WTC11 (cell line): ENCODE results near the gene SLC5A5. TPM values are rescaled to one million over a fixed set of nuclear protein-coding genes. Genes with fewer than 3 reads are reported as not detected.

Experiments
- ATAC-seq: fragments of 200-7000 bp; cut with Tn5 transposase; 2 replicates; pipeline ENCODE4 v1.10.0; 2021; ENCODE audit warnings: mild to moderate bottlenecking, moderate library complexity
- CTCF ChIA-PET: fragments of 300-600 bp; sonication (Branson Sonifier 250); formaldehyde crosslinking; loops from one replicate; lab custom pipeline; 2021; ENCODE audit warnings: antibody characterized with exemption; lab: Charles Lee
- POLR2A ChIA-PET: fragments of 350-600 bp; sonication (Branson Sonifier 250); formaldehyde crosslinking; loops from one replicate; lab custom pipeline; 2021; ENCODE audit warnings: antibody characterized with exemption; lab: Charles Lee
- DNase-seq: peaks from one replicate; pipeline ENCODE4 v3.0.0; 2021; ENCODE audit warnings: low spot score
- H3K27ac Mint-ChIP-seq: 2 replicates; pipeline ENCODE4 v1.8.0; 2021; ENCODE audit warnings: mixed read lengths
- H3K27me3 Mint-ChIP-seq: 2 replicates; pipeline ENCODE4 v1.8.0; 2021; ENCODE audit warnings: low read depth, mild to moderate bottlenecking, moderate library complexity, mixed read lengths
- H3K36me3 Mint-ChIP-seq: 2 replicates; pipeline ENCODE4 v1.8.0; 2021; ENCODE audit warnings: mixed read lengths
- H3K4me1 Mint-ChIP-seq: 2 replicates; pipeline ENCODE4 v1.8.0; 2022; ENCODE audit warnings: mixed read lengths
- H3K4me3 Mint-ChIP-seq: 2 replicates; pipeline ENCODE4 v1.8.0; 2021; ENCODE audit warnings: mild to moderate bottlenecking, moderate library complexity, mixed read lengths
- H3K9me3 Mint-ChIP-seq: 2 replicates; pipeline ENCODE4 v1.8.0; 2021; ENCODE audit warnings: mixed read lengths
- GRHL2 ChIP-seq: fragments of 250-450 bp; sonication (Bioruptor Pico); IDR thresholded peaks from 2 replicates; pipeline ENCODE4 v1.8.0; 2022; ENCODE audit warnings: mild to moderate bottlenecking, moderate library complexity; ENCODE audit not compliant: insufficient replicate concordance, severe bottlenecking
- IRF2 ChIP-seq: sonication (generic); formaldehyde crosslinking; IDR thresholded peaks from 2 replicates; pipeline ENCODE4 v1.8.0; 2022; ENCODE audit warnings: low read depth, missing genetic modification reagents, borderline replicate concordance
- JAZF1 ChIP-seq: fragments of 250-450 bp; sonication (Bioruptor Pico); IDR thresholded peaks from 2 replicates; pipeline ENCODE4 v1.9.0; 2021; ENCODE audit warnings: moderate library complexity, mild to moderate bottlenecking, inconsistent platforms
- NR1H2 ChIP-seq: sonication (generic); formaldehyde crosslinking; IDR thresholded peaks from 2 replicates; pipeline ENCODE4 v1.9.0; 2021; ENCODE audit warnings: mild to moderate bottlenecking, moderate library complexity, missing genetic modification reagents
- NR2C2 ChIP-seq: sonication (generic); formaldehyde crosslinking; IDR thresholded peaks from 2 replicates; pipeline ENCODE4 v1.8.0; 2022; ENCODE audit warnings: mild to moderate bottlenecking, missing genetic modification reagents
- OVOL2 ChIP-seq: fragments of 250-450 bp; sonication (Bioruptor Pico); IDR thresholded peaks from 2 replicates; pipeline ENCODE4 v1.9.0; 2021; ENCODE audit warnings: mild to moderate bottlenecking, borderline replicate concordance
- RELA ChIP-seq: sonication (generic); formaldehyde crosslinking; IDR thresholded peaks from 2 replicates; pipeline ENCODE4 v1.8.1; 2022; ENCODE audit warnings: missing genetic modification reagents, mild to moderate bottlenecking, borderline replicate concordance
- TEAD4 ChIP-seq: sonication (generic); formaldehyde crosslinking; IDR thresholded peaks from 2 replicates; pipeline ENCODE4 v1.8.0; 2022; ENCODE audit warnings: mild to moderate bottlenecking, missing genetic modification reagents
- TP53 ChIP-seq: sonication (generic); formaldehyde crosslinking; IDR thresholded peaks from 2 replicates; pipeline ENCODE4 v1.8.1; 2023; ENCODE audit warnings: mild to moderate bottlenecking, missing genetic modification reagents
- ZNF121 ChIP-seq: sonication (generic); formaldehyde crosslinking; IDR thresholded peaks from 2 replicates; pipeline ENCODE4 v1.8.0; 2023; ENCODE audit warnings: missing genetic modification reagents
- ZNF263 ChIP-seq: sonication (generic); formaldehyde crosslinking; IDR thresholded peaks from 2 replicates; pipeline ENCODE4 v1.8.1; 2022; ENCODE audit warnings: low read depth, mild to moderate bottlenecking, moderate library complexity, missing genetic modification reagents
- total RNA-seq: library from RNA; stranded (reverse); gene quantifications from 3 replicates; pipeline ENCODE4 v1.2.3, GENCODE V29; 2021
- TF ChIP-seq, protein P1 (sequence below): sonication (generic); formaldehyde crosslinking; IDR thresholded peaks from 2 replicates; pipeline ENCODE4 v1.8.1; 2022; ENCODE audit warnings: mild to moderate bottlenecking, moderate library complexity, missing genetic modification reagents
- TF ChIP-seq, protein P2 (sequence below): sonication (generic); formaldehyde crosslinking; IDR thresholded peaks from 2 replicates; pipeline ENCODE4 v1.8.0; 2022; ENCODE audit warnings: mild to moderate bottlenecking, missing genetic modification reagents
- TF ChIP-seq, protein P3 (sequence below): sonication (generic); formaldehyde crosslinking; IDR thresholded peaks from 2 replicates; pipeline ENCODE4 v1.8.1; 2022; ENCODE audit warnings: low read depth, missing genetic modification reagents, borderline replicate concordance
- TF ChIP-seq, protein P4 (sequence below): sonication (generic); formaldehyde crosslinking; IDR thresholded peaks from 2 replicates; pipeline ENCODE4 v1.8.1; 2023; ENCODE audit warnings: mild to moderate bottlenecking, missing genetic modification reagents, moderate library complexity
- TF ChIP-seq, protein P5 (sequence below): sonication (generic); formaldehyde crosslinking; IDR thresholded peaks from 2 replicates; pipeline ENCODE4 v1.8.0; 2022; ENCODE audit warnings: mild to moderate bottlenecking, missing genetic modification reagents
- TF ChIP-seq, protein P6 (sequence below): sonication (generic); formaldehyde crosslinking; IDR thresholded peaks from 2 replicates; pipeline ENCODE4 v1.8.1; 2023; ENCODE audit warnings: mild to moderate bottlenecking, missing genetic modification reagents

SLC5A5 gene
- total RNA-seq, 1 experiment from 2014 or later = 2.5 TPM

DNA sequence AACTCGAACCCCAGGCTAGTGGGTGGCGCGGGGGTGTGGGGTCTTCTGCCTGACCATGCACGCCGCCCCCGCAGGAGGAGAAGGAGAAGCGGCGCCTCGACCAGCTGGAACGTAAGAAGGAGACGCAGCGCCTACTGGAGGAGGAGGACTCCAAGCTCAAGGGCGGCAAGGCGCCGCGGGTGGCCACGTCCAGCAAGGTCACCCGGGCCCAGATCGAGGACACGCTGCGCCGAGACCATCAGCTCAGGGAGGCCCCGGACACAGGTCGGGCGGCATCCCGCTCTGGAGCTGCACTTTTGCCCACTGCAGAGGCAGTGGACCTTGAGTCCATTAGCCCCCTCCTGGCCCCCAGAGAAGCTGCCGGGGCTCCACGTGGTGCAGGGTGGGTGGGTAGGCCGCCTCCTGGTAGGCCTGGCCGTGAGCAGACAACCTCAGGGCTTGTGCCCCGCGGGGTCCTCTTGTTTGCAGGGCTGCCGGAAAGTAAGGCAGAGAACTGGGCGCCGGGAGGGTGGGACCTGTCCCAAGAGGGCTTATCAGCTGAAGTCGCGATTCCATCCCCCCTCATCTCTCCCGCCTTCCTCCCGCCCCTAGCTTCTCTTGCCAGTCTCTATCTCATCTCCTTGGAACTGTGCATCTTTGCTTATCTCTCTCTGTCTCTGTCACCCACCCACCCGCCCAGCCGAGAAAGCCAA, 71.0 kb downstream of the SLC5A5 start:
- H3K4me3 Mint-ChIP-seq = peak overlapping the region; percentile 66
- ATAC-seq = peak; percentile 4
- no peak overlapping the region for H3K27ac Mint-ChIP-seq
- no peaks in the 10 kb centered on the region for H3K9me3 Mint-ChIP-seq
- H3K4me1 Mint-ChIP-seq = peaks cover 27% of the 10 kb centered on the region
- CTCF ChIA-PET = interaction anchor here (0.6 to 5.2 kb wide), 18 partner anchors 8 to 525 kb away, joined by 3 to 89 read pairs (median 6); partner anchors contain the start of genes ARRDC2, CCDC124, PIK3R2 and RPL18A
- TF ChIP-seq TEAD4 (CRISPR knock-in tag) = no peak
- TF ChIP-seq RELA = no peak
- TF ChIP-seq OVOL2 (CRISPR knock-in tag) = no peak
- TF ChIP-seq, protein P1, sequence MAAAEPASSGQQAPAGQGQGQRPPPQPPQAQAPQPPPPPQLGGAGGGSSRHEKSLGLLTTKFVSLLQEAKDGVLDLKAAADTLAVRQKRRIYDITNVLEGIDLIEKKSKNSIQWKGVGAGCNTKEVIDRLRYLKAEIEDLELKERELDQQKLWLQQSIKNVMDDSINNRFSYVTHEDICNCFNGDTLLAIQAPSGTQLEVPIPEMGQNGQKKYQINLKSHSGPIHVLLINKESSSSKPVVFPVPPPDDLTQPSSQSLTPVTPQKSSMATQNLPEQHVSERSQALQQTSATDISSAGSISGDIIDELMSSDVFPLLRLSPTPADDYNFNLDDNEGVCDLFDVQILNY (CRISPR knock-in tag) = no peak
- TF ChIP-seq, protein P2, sequence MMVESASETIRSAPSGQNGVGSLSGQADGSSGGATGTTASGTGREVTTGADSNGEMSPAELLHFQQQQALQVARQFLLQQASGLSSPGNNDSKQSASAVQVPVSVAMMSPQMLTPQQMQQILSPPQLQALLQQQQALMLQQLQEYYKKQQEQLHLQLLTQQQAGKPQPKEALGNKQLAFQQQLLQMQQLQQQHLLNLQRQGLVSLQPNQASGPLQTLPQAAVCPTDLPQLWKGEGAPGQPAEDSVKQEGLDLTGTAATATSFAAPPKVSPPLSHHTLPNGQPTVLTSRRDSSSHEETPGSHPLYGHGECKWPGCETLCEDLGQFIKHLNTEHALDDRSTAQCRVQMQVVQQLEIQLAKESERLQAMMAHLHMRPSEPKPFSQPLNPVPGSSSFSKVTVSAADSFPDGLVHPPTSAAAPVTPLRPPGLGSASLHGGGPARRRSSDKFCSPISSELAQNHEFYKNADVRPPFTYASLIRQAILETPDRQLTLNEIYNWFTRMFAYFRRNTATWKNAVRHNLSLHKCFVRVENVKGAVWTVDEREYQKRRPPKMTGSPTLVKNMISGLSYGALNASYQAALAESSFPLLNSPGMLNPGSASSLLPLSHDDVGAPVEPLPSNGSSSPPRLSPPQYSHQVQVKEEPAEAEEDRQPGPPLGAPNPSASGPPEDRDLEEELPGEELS = no peak
- TF ChIP-seq, protein P3, sequence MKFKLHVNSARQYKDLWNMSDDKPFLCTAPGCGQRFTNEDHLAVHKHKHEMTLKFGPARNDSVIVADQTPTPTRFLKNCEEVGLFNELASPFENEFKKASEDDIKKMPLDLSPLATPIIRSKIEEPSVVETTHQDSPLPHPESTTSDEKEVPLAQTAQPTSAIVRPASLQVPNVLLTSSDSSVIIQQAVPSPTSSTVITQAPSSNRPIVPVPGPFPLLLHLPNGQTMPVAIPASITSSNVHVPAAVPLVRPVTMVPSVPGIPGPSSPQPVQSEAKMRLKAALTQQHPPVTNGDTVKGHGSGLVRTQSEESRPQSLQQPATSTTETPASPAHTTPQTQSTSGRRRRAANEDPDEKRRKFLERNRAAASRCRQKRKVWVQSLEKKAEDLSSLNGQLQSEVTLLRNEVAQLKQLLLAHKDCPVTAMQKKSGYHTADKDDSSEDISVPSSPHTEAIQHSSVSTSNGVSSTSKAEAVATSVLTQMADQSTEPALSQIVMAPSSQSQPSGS (CRISPR knock-in tag) = no peak
- TF ChIP-seq, protein P4, sequence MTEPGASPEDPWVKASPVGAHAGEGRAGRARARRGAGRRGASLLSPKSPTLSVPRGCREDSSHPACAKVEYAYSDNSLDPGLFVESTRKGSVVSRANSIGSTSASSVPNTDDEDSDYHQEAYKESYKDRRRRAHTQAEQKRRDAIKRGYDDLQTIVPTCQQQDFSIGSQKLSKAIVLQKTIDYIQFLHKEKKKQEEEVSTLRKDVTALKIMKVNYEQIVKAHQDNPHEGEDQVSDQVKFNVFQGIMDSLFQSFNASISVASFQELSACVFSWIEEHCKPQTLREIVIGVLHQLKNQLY (CRISPR knock-in tag) = no peak
- TF ChIP-seq, protein P5, sequence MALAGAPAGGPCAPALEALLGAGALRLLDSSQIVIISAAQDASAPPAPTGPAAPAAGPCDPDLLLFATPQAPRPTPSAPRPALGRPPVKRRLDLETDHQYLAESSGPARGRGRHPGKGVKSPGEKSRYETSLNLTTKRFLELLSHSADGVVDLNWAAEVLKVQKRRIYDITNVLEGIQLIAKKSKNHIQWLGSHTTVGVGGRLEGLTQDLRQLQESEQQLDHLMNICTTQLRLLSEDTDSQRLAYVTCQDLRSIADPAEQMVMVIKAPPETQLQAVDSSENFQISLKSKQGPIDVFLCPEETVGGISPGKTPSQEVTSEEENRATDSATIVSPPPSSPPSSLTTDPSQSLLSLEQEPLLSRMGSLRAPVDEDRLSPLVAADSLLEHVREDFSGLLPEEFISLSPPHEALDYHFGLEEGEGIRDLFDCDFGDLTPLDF = no peak
- TF ChIP-seq ZNF263 (CRISPR knock-in tag) = no peak
- TF ChIP-seq NR2C2 (CRISPR knock-in tag) = no peak
- TF ChIP-seq TP53 (CRISPR knock-in tag) = no peak
- no peak for TF ChIP-seq NR1H2 (CRISPR knock-in tag)
- TF ChIP-seq IRF2 (CRISPR knock-in tag) = no peak
- TF ChIP-seq JAZF1 (CRISPR knock-in tag) = no peak
- no peak for TF ChIP-seq ZNF121 (CRISPR knock-in tag)
- TF ChIP-seq, protein P6, sequence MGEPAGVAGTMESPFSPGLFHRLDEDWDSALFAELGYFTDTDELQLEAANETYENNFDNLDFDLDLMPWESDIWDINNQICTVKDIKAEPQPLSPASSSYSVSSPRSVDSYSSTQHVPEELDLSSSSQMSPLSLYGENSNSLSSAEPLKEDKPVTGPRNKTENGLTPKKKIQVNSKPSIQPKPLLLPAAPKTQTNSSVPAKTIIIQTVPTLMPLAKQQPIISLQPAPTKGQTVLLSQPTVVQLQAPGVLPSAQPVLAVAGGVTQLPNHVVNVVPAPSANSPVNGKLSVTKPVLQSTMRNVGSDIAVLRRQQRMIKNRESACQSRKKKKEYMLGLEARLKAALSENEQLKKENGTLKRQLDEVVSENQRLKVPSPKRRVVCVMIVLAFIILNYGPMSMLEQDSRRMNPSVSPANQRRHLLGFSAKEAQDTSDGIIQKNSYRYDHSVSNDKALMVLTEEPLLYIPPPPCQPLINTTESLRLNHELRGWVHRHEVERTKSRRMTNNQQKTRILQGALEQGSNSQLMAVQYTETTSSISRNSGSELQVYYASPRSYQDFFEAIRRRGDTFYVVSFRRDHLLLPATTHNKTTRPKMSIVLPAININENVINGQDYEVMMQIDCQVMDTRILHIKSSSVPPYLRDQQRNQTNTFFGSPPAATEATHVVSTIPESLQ = no peak
- no peak for TF ChIP-seq GRHL2 (CRISPR knock-in tag)
- TF ChIP-seq, all 79 proteins: peak for 0
- DNase-seq = peak; percentile 63
- peaks cover 6% of the 10 kb centered on the region for H3K36me3 Mint-ChIP-seq
- peaks cover 2% of the 10 kb centered on the region; the same call in 1 of the 2 replicates for H3K27me3 Mint-ChIP-seq
- POLR2A ChIA-PET = interaction anchor here (0.6 to 2.1 kb wide), 6 partner anchors 10 to 112 kb away, joined by 3 to 27 read pairs (median 5); partner anchors contain the start of gene CCDC124
